Fibroblast of villous mesenchyme (primary cell): ENCODE measurements around the gene GLRX. TPM values are rescaled to one million over a fixed set of nuclear protein-coding genes. Genes with fewer than 3 reads are reported as not detected.

Experiments
- DNase-seq: peaks from one replicate; pipeline ENCODE4 v3.0.0-alpha.2; 2010; ENCODE audit warnings: low read depth
- H3K4me3 ChIP-seq: 2 replicates; pipeline ENCODE4 v1.5.1; 2011; ENCODE audit warnings: low read depth, mild to moderate bottlenecking, low read length
- CTCF ChIP-seq: IDR thresholded peaks from 2 replicates; pipeline ENCODE4 v1.5.1; 2012; ENCODE audit warnings: low read depth, mild to moderate bottlenecking, low read length; ENCODE audit not compliant: insufficient read depth
- total RNA-seq: library from RNA; depleted of rRNA; stranded (reverse); fragments of >200 nt; gene quantifications from 2 replicates; pipeline ENCODE4 v1.2.3, GENCODE V29; 2012

The GLRX gene
- total RNA-seq, 1 donor = 437 TPM

GRCh38 chr5:95859661-95860060 lies 37.1 kb upstream of the GLRX start:
- no peak for TF ChIP-seq CTCF
- peak overlapping the region; percentile 1 for H3K4me3 ChIP-seq
- no peak for DNase-seq

GRCh38 chr5:95858661-95859595 lies 36.4 kb upstream of the GLRX start:
- peak overlapping the region; percentile 28 for H3K4me3 ChIP-seq
- DNase-seq = peak; percentile 99
- TF ChIP-seq CTCF = peak; percentile 96

- no peak overlapping the region for H3K4me3 ChIP-seq
- no peak for TF ChIP-seq CTCF
- DNase-seq = peak; percentile 84
Measured at GRCh38 chr5:95858023-95858461, 35.5 kb upstream of the GLRX start.

GRCh38 chr5:95857185-95857945 lies 34.8 kb upstream of the GLRX start:
- TF ChIP-seq CTCF = no peak
- no peak overlapping the region for H3K4me3 ChIP-seq
- DNase-seq = peak; percentile 97

- no peak for TF ChIP-seq CTCF
- DNase-seq = no peak
- H3K4me3 ChIP-seq = no peak overlapping the region
Measured at GRCh38 chr5:95856501-95856981, 34.0 kb upstream of the GLRX start.

DNA sequence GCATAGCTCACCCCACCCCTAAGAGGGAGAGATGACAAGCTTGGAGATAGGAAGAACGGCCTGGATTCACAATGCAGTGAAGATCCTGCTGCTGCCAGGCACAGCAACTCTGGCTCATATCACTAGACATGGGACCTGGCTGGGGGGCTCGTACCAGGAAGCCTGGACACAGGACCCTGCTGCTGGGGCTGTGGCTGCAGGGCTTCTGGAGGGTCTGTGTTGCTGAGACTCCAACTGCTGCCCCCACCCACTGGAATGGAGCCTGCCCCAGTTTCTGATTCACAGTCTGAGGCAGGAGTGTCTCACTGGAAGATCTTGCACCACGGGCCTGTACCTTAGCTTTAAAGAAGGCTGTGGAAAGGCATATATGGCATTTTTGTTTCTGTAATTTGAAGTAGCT lies 31.0 kb upstream of the GLRX start:
- DNase-seq = no peak
- H3K4me3 ChIP-seq = no peak overlapping the region
- TF ChIP-seq CTCF = no peak
